ENCODE data around the gene PTPRD.

GRCh38 chr9:10007356-10007755, 605.4 kb downstream of the PTPRD start:
- no peak for TF ChIP-seq CTCF (IDR thresholded peaks at IDR 0.05)
- no peak for TF ChIP-seq POLR2A (IDR thresholded peaks at IDR 0.05)

Measured in Peyer's patch (tissue), 4 donors.